Measurements from ENCODE around the gene HPCAL1. TPM values are rescaled to one million over a fixed set of nuclear protein-coding genes. Genes with fewer than 3 reads are reported as not detected.

Gene HPCAL1
- total RNA-seq, 1 donor from 2014 or later: 160 TPM

DNA sequence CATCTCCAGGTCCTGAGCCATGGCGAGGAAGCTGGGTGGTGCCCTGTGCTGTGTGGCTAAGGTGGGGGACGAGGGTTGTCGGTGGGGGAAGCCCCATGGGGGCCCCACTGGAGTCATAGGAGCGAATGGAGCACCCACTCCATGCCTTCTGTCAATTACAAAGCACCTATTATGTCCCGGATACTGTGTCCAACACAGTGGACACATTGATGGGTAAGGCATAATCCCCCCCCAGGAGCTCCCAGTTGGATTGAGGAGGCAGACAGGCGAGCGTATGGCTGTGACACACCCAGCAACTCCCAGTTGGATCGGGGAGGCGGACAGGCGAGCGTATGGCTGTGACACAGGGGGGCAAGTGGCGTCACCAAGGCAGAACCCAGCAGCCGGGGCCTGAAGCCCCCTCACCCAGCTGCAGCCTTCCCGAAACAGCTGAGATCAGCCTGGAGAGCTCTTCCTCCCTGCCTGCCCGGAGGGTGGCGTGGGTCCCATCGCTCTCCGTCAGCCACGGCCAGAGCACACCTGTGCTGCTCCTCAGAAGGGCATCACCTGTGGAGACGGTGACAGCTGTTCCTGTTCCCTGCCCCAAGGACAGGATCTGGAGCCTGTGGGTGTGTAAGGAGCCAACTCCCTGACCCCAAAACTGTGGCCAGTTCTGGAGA is 69.6 kb downstream of the HPCAL1 start:
- H3K27me3 ChIP-seq: no peaks in the 10 kb centered on the region
- DNase-seq (no peak), ATAC-seq (no peak)
- H3K9me3 ChIP-seq: no peaks in the 10 kb centered on the region
- peaks cover 4% of the 10 kb centered on the region for H3K36me3 ChIP-seq
- H3K4me1 ChIP-seq: peaks cover 38% of the 10 kb centered on the region
- H3K4me3 ChIP-seq: no peak overlapping the region
- intact Hi-C loops (cut with DNase I): no loop called here
- H3K27ac ChIP-seq: no peak overlapping the region
- TF ChIP-seq, protein P1, sequence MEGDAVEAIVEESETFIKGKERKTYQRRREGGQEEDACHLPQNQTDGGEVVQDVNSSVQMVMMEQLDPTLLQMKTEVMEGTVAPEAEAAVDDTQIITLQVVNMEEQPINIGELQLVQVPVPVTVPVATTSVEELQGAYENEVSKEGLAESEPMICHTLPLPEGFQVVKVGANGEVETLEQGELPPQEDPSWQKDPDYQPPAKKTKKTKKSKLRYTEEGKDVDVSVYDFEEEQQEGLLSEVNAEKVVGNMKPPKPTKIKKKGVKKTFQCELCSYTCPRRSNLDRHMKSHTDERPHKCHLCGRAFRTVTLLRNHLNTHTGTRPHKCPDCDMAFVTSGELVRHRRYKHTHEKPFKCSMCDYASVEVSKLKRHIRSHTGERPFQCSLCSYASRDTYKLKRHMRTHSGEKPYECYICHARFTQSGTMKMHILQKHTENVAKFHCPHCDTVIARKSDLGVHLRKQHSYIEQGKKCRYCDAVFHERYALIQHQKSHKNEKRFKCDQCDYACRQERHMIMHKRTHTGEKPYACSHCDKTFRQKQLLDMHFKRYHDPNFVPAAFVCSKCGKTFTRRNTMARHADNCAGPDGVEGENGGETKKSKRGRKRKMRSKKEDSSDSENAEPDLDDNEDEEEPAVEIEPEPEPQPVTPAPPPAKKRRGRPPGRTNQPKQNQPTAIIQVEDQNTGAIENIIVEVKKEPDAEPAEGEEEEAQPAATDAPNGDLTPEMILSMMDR (IDR thresholded peaks at IDR 0.05): no peak

DNA sequence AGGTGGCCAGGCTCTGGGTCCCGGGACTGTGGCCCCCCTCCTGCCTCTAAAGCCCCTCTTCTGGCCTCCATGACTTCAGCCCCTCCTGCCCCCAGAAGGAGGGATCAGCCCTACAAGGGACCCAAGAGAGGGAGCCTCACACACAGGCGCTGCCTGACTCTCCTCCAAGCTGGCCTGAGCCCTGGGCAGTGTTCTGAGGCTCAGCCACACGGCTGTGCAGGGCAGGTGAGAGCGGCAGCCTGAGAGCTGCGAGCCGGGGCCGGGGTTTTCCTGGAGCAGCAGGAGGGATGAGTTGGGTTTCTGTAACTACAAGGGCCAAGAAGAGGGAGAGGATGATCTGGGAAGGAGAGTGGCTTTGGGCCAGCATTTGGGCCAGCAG is 70.1 kb downstream of the HPCAL1 start:
- no peaks in the 10 kb centered on the region for H3K27me3 ChIP-seq
- no peak for DNase-seq
- H3K4me1 ChIP-seq: peaks cover 33% of the 10 kb centered on the region
- no peak overlapping the region for H3K4me3 ChIP-seq
- intact Hi-C loops (cut with DNase I): no loop called here
- H3K9me3 ChIP-seq: no peaks in the 10 kb centered on the region
- H3K36me3 ChIP-seq: peaks cover 4% of the 10 kb centered on the region
- TF ChIP-seq, protein P1 (IDR thresholded peaks at IDR 0.05): no peak
- no peak for ATAC-seq
- H3K27ac ChIP-seq: no peak overlapping the region

DNA sequence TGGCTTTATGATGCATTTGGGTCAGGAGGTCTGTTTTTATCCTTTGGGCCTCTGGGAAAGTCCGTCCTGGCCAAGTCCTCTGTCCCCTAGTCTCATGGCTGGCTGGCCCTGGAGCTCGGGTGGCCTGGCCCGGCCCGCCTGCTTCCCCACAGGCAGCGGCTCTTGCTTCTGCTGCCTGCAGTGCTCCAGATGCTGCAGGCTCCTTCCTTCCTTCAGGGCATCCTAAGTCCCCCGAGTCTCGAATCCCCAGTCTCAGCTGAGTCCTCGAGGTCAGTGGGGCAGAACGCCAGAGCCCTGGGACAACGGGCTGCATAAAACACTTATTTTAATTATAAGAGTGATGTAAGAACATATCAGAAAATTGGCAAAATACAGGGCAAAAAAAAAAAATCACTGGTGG is 71.2 kb downstream of the HPCAL1 start:
- H3K4me3 ChIP-seq: no peak overlapping the region
- intact Hi-C loops (cut with DNase I): no loop called here
- no peaks in the 10 kb centered on the region for H3K9me3 ChIP-seq
- TF ChIP-seq, protein P1 (IDR thresholded peaks at IDR 0.05): no peak
- H3K4me1 ChIP-seq: peaks cover 25% of the 10 kb centered on the region
- no peak for DNase-seq
- H3K27ac ChIP-seq: no peak overlapping the region
- ATAC-seq: no peak
- H3K27me3 ChIP-seq: no peaks in the 10 kb centered on the region
- peaks cover 4% of the 10 kb centered on the region for H3K36me3 ChIP-seq

DNA sequence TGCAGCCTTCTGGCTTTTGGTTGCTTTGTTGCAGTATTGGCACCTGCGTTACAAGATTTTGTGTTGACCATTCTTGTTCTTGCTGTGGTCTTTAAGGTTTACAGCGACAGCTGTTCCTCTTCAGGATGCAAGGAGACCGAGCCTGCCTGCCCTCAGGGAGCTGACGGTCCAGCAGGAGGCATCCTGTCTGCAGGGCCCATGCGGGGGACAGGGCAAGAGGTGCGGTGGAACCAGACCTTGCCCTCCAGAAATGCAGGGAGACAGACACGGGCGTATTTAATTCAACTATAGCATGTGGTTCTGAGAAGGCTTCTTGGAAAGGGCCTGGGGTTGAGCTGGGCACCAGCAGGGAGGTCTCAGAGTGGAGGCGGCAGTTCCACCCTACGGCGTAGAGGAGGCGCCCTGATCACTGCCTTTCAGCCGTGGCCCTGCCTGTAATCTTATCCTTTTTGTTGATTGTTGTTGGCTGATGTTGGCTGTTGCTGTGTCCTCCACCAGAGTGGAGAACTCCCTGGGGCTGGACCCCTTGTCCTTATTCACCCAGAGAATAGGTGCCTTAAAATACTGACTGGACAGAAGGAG is 71.7 kb downstream of the HPCAL1 start:
- H3K4me3 ChIP-seq: no peak overlapping the region
- ATAC-seq: no peak
- H3K27ac ChIP-seq: no peak overlapping the region
- H3K27me3 ChIP-seq: no peaks in the 10 kb centered on the region
- DNase-seq: no peak
- H3K36me3 ChIP-seq: peaks cover 4% of the 10 kb centered on the region
- TF ChIP-seq, protein P1 (IDR thresholded peaks at IDR 0.05): no peak
- H3K9me3 ChIP-seq: no peaks in the 10 kb centered on the region
- H3K4me1 ChIP-seq: peaks cover 24% of the 10 kb centered on the region
- intact Hi-C loops (cut with DNase I): no loop called here

DNA sequence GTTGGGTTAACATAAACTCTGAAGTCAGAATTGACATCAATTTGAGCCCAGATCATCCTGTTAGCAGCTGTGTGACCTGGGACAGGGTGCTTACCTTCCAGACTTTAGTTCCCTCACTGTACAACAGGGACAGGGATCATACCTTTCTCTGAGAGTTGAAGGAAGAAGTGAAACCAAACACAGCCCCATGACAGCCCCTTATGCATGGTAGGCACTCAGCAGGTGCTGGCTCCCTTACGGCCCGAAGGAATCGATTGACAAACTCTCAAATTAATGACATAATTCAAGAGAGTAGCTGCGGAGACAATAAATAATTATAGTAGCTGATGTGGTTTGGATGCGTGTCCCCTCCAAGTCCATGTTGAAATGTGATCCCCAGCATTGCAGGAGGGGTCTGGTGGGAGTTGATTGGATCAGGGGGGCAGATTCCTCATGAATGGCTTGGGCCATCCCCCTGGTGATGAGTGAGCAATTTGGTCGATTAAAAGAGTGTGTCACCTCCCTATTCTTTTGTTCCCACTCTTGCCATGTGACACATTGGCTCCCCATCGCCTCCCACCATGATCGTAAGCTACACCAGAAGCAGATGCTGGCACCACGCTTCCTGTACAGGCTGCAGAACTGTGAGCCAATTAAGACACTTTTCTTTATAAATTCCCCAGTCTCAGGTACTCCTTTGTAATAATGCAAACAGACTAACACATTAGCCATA is 73.0 kb downstream of the HPCAL1 start:
- H3K27ac ChIP-seq: no peak overlapping the region
- DNase-seq: no peak
- intact Hi-C loops (cut with DNase I): no loop called here
- no peak for ATAC-seq
- H3K27me3 ChIP-seq: no peaks in the 10 kb centered on the region
- no peaks in the 10 kb centered on the region for H3K9me3 ChIP-seq
- H3K4me1 ChIP-seq: peaks cover 26% of the 10 kb centered on the region
- no peak overlapping the region for H3K4me3 ChIP-seq
- TF ChIP-seq, protein P1 (IDR thresholded peaks at IDR 0.05): no peak
- peaks cover 4% of the 10 kb centered on the region for H3K36me3 ChIP-seq
